SK-N-SH (cell line): ENCODE data around the gene TBX6.

Source experiments
- CTCF ChIP-seq: fragments of 200-600 bp; sonication (generic); IDR thresholded peaks from 2 replicates; pipeline ENCODE4 v1.6.1; 2017; ENCODE audit warnings: antibody characterized with exemption, mild to moderate bottlenecking, moderate library complexity
- GABPA ChIP-seq: IDR thresholded peaks from 2 replicates; pipeline ENCODE4 v1.4.0; 2012; ENCODE audit warnings: low read depth, mild to moderate bottlenecking
- JUND ChIP-seq: IDR thresholded peaks from 2 replicates; pipeline ENCODE4 v1.4.0; 2012
- TAF1 ChIP-seq: IDR thresholded peaks from 2 replicates; pipeline ENCODE4 v1.6.1; 2012; ENCODE audit warnings: low read depth, mild to moderate bottlenecking, low read length, moderate library complexity, borderline replicate concordance
- TEAD4 ChIP-seq: IDR thresholded peaks from 2 replicates; pipeline ENCODE4 v1.4.0; 2012; ENCODE audit warnings: mild to moderate bottlenecking, borderline replicate concordance; ENCODE audit not compliant: insufficient read depth

- TF ChIP-seq CTCF = no peak
- TF ChIP-seq JUND = no peak
- TF ChIP-seq TEAD4 = no peak
- no peak for TF ChIP-seq GABPA
- no peak for TF ChIP-seq TAF1
Observed at GRCh38 chr16:30046588-30046987, 45.1 kb downstream of the TBX6 start.
